ENCODE results near the gene MBIP.
"Not testable (repeated sequence)": the region's sequence is repeated elsewhere in the genome, so short reads cannot be mapped to it uniquely, and the experiment has no call there.

The MBIP gene

DNA sequence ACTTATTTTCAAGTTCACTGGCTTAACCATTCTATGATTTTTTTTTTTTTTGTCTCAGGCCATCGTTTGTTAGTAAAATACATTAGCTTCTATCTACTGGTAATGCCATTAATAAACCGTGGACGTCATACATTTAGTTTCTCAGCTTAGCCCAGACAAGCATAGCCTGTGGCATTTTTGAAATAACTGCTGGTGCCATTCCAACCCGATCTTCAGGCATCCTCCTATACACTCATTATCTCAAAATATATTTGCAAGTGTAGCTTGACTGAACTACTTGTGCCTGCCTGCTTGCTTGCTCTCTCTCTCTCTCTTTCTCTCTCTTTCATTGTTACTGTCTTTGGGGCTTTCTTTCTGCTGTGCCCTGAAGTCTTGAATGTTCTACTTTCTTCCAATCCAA is 12.7 kb upstream of the MBIP start:
- H3K4me3 ChIP-seq (replicated peaks; ENCODE audit: insufficient read depth, low read length): no peak overlapping the region
- TF ChIP-seq, protein P1, sequence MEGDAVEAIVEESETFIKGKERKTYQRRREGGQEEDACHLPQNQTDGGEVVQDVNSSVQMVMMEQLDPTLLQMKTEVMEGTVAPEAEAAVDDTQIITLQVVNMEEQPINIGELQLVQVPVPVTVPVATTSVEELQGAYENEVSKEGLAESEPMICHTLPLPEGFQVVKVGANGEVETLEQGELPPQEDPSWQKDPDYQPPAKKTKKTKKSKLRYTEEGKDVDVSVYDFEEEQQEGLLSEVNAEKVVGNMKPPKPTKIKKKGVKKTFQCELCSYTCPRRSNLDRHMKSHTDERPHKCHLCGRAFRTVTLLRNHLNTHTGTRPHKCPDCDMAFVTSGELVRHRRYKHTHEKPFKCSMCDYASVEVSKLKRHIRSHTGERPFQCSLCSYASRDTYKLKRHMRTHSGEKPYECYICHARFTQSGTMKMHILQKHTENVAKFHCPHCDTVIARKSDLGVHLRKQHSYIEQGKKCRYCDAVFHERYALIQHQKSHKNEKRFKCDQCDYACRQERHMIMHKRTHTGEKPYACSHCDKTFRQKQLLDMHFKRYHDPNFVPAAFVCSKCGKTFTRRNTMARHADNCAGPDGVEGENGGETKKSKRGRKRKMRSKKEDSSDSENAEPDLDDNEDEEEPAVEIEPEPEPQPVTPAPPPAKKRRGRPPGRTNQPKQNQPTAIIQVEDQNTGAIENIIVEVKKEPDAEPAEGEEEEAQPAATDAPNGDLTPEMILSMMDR (IDR thresholded peaks at IDR 0.05; ENCODE audit: insufficient read depth, low read length): no peak
- TF ChIP-seq GABPA (IDR thresholded peaks at IDR 0.05; ENCODE audit: low read depth) (no peak), POLR2AphosphoS5 (IDR thresholded peaks at IDR 0.05; ENCODE audit: low read depth) (no peak), SPI1 (IDR thresholded peaks at IDR 0.05; ENCODE audit: borderline replicate concordance, low read depth) (no peak)
- TF ChIP-seq, protein P2, sequence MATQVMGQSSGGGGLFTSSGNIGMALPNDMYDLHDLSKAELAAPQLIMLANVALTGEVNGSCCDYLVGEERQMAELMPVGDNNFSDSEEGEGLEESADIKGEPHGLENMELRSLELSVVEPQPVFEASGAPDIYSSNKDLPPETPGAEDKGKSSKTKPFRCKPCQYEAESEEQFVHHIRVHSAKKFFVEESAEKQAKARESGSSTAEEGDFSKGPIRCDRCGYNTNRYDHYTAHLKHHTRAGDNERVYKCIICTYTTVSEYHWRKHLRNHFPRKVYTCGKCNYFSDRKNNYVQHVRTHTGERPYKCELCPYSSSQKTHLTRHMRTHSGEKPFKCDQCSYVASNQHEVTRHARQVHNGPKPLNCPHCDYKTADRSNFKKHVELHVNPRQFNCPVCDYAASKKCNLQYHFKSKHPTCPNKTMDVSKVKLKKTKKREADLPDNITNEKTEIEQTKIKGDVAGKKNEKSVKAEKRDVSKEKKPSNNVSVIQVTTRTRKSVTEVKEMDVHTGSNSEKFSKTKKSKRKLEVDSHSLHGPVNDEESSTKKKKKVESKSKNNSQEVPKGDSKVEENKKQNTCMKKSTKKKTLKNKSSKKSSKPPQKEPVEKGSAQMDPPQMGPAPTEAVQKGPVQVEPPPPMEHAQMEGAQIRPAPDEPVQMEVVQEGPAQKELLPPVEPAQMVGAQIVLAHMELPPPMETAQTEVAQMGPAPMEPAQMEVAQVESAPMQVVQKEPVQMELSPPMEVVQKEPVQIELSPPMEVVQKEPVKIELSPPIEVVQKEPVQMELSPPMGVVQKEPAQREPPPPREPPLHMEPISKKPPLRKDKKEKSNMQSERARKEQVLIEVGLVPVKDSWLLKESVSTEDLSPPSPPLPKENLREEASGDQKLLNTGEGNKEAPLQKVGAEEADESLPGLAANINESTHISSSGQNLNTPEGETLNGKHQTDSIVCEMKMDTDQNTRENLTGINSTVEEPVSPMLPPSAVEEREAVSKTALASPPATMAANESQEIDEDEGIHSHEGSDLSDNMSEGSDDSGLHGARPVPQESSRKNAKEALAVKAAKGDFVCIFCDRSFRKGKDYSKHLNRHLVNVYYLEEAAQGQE (IDR thresholded peaks at IDR 0.05; ENCODE audit: insufficient replicate concordance, low read depth): no peak
- no peak for DNase-seq (ENCODE audit: low read depth in 1 of 2, low spot score in 1 of 2)
- no peak overlapping the region for H3K27ac ChIP-seq (replicated peaks)
- no peaks in the 10 kb centered on the region for H3K27me3 ChIP-seq (ENCODE audit: insufficient read depth, poor library complexity, severe bottlenecking)

DNA sequence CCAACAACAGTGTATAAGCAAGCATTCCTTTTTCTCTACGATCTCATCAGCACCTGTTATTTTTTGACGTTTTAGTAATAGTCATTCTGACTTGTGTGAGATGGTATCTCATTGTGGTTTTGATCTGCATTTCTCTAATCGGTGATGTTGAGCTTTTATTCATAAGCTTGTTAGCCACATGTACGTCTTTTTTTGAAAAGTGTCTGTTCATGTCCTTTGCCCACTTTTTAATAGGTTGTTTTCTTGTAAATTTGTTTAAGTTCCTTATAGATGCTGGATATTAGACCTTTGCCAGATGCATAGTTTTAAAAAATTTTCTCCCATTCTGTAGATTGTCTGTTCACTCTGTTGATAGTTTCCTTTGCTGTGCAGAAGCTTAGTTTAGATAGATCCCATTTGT is 7.1 kb upstream of the MBIP start:
- not testable (repeated sequence) for H3K27me3 ChIP-seq (ENCODE audit: insufficient read depth, poor library complexity, severe bottlenecking); H3K27ac ChIP-seq (replicated peaks); H3K4me3 ChIP-seq (replicated peaks; ENCODE audit: insufficient read depth, low read length); DNase-seq (ENCODE audit: low read depth in 1 of 2, low spot score in 1 of 2)

DNA sequence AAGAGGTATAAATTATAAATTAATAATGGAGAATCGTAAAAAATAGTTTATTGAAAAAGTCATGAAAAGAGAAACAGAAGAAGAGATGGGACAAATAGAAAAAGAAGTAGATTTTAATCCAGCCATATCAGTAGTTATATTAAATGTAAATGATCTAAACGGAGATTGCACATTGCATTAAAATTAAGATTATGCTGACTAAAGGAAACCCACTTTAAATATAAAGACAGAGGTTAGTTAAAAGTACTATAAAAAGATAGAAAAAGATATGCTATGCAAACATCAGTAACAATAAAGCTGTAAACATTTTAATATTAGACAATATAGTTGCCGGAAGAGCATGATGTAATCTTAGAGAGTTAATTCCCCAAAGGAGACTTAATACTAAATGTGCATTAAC is 5.4 kb upstream of the MBIP start:
- H3K4me3 ChIP-seq (replicated peaks; ENCODE audit: insufficient read depth, low read length): no peak overlapping the region
- H3K27me3 ChIP-seq (ENCODE audit: insufficient read depth, poor library complexity, severe bottlenecking): no peaks in the 10 kb centered on the region

DNA sequence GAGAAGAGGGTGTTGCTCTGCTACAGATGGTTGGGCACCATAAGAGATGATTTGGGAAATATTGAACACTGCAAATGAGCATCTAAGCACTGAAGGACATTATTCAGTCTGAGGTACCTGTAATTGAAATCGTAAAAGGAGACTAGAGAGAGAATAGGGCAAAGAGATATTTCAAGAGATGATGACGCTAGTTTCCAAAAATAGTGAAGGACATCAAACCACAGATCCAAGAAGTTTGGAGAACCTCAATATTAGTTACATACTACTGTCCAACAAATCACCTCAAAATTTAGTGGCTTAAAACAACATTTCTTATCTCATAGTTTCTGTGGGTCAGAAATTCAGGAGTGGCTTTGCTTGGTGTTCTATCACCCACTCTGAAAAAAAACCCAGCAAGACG is 4.5 kb upstream of the MBIP start:
- no peak overlapping the region for H3K4me3 ChIP-seq (replicated peaks; ENCODE audit: insufficient read depth, low read length)
- no peaks in the 10 kb centered on the region for H3K27me3 ChIP-seq (ENCODE audit: insufficient read depth, poor library complexity, severe bottlenecking)
- TF ChIP-seq, protein P2 (IDR thresholded peaks at IDR 0.05; ENCODE audit: insufficient replicate concordance, low read depth): no peak
- no peak for TF ChIP-seq SPI1 (IDR thresholded peaks at IDR 0.05; ENCODE audit: borderline replicate concordance, low read depth)
- H3K27ac ChIP-seq (replicated peaks): no peak overlapping the region
- DNase-seq (ENCODE audit: low read depth in 1 of 2, low spot score in 1 of 2): no peak

More for the DNA sequence above, 5.4 kb upstream of the MBIP start:
- no peak for DNase-seq (ENCODE audit: low read depth in 1 of 2, low spot score in 1 of 2)
- no peak overlapping the region for H3K27ac ChIP-seq (replicated peaks)
- TF ChIP-seq, protein P1 (IDR thresholded peaks at IDR 0.05; ENCODE audit: insufficient read depth, low read length): no peak
- no peak for TF ChIP-seq GABPA (IDR thresholded peaks at IDR 0.05; ENCODE audit: low read depth)

DNA sequence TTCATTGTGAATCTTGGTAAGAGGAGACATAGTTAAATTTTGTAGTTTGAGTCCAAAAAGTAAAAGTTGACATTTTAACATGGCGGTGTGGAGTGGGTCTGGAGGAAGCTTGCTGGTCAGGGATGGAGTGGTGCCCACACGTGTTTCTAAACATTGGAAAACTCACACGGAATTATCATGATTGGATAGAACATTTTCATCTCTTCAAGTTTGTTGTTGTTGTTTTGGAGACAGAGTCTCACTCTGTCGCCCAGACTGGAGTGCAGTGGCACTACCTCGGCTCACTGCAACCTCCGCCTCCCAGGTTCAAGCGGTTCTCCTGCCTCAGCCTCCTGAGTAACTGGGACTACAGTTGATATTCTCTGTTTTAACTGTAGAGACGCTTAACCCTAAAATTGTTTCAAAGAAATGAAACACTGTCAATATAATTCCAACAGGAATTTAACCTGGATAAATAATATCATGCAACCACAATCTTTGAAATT is 502 bp upstream of the MBIP start:
- no peak for DNase-seq (ENCODE audit: low read depth in 1 of 2, low spot score in 1 of 2)
- Histone ChIP-seq H3K27ac (replicated peaks) (peak overlapping the region; percentile 80), H3K27me3 (ENCODE audit: insufficient read depth, poor library complexity, severe bottlenecking) (no peaks in the 10 kb centered on the region), H3K4me3 (replicated peaks; ENCODE audit: insufficient read depth, low read length) (peak overlapping the region; percentile 67)
- TF ChIP-seq, protein P1 (IDR thresholded peaks at IDR 0.05; ENCODE audit: insufficient read depth, low read length): no peak
- TF ChIP-seq SPI1 (IDR thresholded peaks at IDR 0.05; ENCODE audit: borderline replicate concordance, low read depth) (no peak), POLR2AphosphoS5 (IDR thresholded peaks at IDR 0.05; ENCODE audit: low read depth) (no peak), GABPA (IDR thresholded peaks at IDR 0.05; ENCODE audit: low read depth) (no peak)
- TF ChIP-seq, protein P2 (IDR thresholded peaks at IDR 0.05; ENCODE audit: insufficient replicate concordance, low read depth): no peak
